Muscle layer of colon (tissue), 2 donors: Measurements from ENCODE around the gene CCDC88B.

Experiments
- H3K27ac ChIP-seq: one replicate; pipeline ENCODE4 v1.7.0; 2013; ENCODE audit warnings: low read depth, mild to moderate bottlenecking, low read length, moderate library complexity
- H3K27me3 ChIP-seq, 2 donors: one replicate each; pipeline ENCODE4 v1.7.0; 2013; ENCODE audit warnings: low read length in 2 of 2, mild to moderate bottlenecking in 2 of 2; ENCODE audit not compliant: insufficient read depth in 2 of 2, control insufficient read depth in 1 of 2
- H3K36me3 ChIP-seq: one replicate; pipeline ENCODE4 v1.7.0; 2013; ENCODE audit warnings: mild to moderate bottlenecking, low read length; ENCODE audit not compliant: insufficient read depth
- H3K4me1 ChIP-seq: one replicate; pipeline ENCODE4 v1.7.0; 2013; ENCODE audit warnings: mild to moderate bottlenecking, low read length; ENCODE audit not compliant: insufficient read depth
- H3K4me3 ChIP-seq, 2 donors: one replicate each; pipeline ENCODE4 v1.7.0; 2013; ENCODE audit warnings: low read length in 2 of 2, low read depth in 1 of 2, mild to moderate bottlenecking in 1 of 2, moderate library complexity in 1 of 2
- H3K9ac ChIP-seq: one replicate; pipeline ENCODE4 v1.7.0; 2013; ENCODE audit warnings: low read length
- H3K9me3 ChIP-seq: one replicate; pipeline ENCODE4 v1.7.0; 2013; ENCODE audit warnings: mild to moderate bottlenecking, low read length
- donor health status: abdominal sarcoma.
- donor health status: Adenocarcinoma of cecum.

CCDC88B gene

DNA sequence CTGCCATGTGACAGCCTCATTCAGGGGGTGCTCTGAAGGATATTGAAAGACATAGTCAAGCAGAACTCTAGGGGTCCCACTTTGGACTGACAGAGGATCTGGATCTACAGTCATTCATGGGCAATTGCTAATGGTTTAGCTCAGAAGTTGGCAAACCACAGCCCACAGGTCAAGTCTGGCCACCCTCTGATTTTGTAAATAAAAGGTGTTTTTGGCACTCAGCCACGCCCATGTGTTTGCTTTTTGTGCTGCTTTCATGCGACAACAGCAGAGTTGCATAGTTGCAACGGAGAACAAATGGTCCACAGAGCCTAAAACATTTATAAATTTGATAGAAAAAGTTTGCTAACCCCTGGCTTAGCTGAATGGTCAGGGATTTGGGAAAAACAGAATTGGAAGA, 60.7 kb downstream of the CCDC88B start:
- H3K4me1 ChIP-seq: peaks cover 6% of the 10 kb centered on the region

GRCh38 chr11:64401775-64402174, 61.8 kb downstream of the CCDC88B start:
- Histone ChIP-seq H3K27ac (no peak overlapping the region), H3K27me3 (no peaks in the 10 kb centered on the region), H3K36me3 (no peaks in the 10 kb centered on the region), H3K9me3 (no peaks in the 10 kb centered on the region), H3K9ac (no peak overlapping the region), H3K4me1 (peaks cover 11% of the 10 kb centered on the region), H3K4me3 (no peak overlapping the region)

More for the DNA sequence above, 60.7 kb downstream of the CCDC88B start:
- H3K9me3 ChIP-seq: no peaks in the 10 kb centered on the region
- no peak overlapping the region for H3K27ac ChIP-seq
- H3K27me3 ChIP-seq: no peaks in the 10 kb centered on the region
- H3K9ac ChIP-seq: no peak overlapping the region
- no peak overlapping the region for H3K4me3 ChIP-seq
- H3K36me3 ChIP-seq: no peaks in the 10 kb centered on the region

DNA sequence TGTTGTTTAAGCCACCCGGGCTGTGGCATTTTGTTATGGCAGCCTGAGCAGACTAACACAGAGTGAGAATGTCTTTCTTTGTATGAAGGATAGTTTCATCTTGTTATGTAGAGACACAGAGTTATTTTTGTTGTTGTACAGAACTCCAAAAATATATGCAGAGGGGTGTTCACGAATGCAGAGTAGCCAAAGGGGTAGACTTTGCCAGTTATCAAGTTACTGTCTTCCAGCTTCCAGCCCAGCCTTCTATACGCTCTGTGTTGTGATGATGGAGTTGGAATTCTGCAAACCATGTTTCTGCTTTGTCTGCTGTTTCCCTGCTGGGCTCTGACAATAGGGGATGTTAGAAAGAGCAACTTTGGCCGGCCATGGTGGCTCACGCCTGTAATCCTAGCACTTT, 63.1 kb downstream of the CCDC88B start:
- no peak overlapping the region for H3K4me3 ChIP-seq
- H3K27me3 ChIP-seq: no peaks in the 10 kb centered on the region
- no peak overlapping the region for H3K27ac ChIP-seq
- H3K9me3 ChIP-seq: no peaks in the 10 kb centered on the region
- no peaks in the 10 kb centered on the region for H3K36me3 ChIP-seq
- H3K9ac ChIP-seq: no peak overlapping the region
- H3K4me1 ChIP-seq: peaks cover 11% of the 10 kb centered on the region

DNA sequence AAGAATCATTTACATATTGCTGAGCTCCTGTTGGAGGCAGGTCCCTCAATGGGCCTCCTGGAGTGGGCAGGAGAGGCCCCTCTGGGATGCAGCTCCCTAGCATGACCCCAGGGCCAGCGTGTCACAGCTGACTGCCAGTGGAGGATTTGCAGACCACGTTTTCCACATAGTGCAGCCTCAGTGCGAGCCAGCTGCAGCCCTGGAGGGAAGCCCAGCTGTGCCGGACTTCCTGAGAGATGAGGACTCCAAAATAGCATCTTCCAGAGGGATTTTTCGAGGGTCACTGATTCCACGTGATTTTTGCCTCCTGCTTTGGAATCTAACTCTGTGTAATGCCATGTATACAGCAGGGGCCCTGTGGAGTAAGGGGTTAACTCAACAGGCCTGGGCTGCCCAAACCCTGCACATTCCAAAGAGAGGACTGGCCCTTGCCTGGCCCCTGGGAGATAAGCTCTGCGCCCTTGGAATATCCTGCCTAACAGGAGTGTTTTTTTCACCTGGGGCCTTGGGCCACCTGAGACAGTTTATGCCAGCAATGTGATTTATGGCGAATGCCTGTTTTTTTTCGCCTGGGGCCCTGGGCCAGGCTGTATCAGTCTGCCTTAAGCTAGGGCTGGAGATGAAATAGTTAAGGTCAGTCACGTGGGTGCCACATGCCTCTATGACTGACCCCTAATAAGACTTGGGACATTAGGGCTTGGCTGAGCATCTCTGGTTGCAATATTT, 66.4 kb downstream of the CCDC88B start:
- H3K9me3 ChIP-seq: no peaks in the 10 kb centered on the region
- H3K4me3 ChIP-seq: no peak overlapping the region
- no peaks in the 10 kb centered on the region for H3K36me3 ChIP-seq
- H3K4me1 ChIP-seq: peaks cover 26% of the 10 kb centered on the region
- H3K9ac ChIP-seq: no peak overlapping the region
- H3K27me3 ChIP-seq: no peaks in the 10 kb centered on the region
- H3K27ac ChIP-seq: no peak overlapping the region
